ENCODE results near the gene RPL21.

GRCh38 chr13:27300941-27301586 is 49.7 kb downstream of the RPL21 start:
- TF ChIP-seq CTCF (conservative IDR thresholded peaks at IDR 0.05 in 1 of 2, IDR thresholded peaks at IDR 0.05 in 1 of 2; ENCODE audit: low read depth in 1 of 2, low read length in 2 of 2) (no peak), EZH2 (IDR thresholded peaks at IDR 0.05; ENCODE audit: low read length, missing control alignments) (no peak)

All from fibroblast of lung (primary cell).